GM10248 (cell line): ENCODE results near the gene IFIT3.

Source experiments
- CTCF ChIA-PET: fragments of 300-600 bp; sonication (Branson Sonifier 250); formaldehyde crosslinking; extraction: SDS; loops from one replicate; lab custom pipeline; 2021; ENCODE audit warnings: antibody characterized with exemption; lab: Yijun Ruan, JAX
- POLR2A ChIA-PET: fragments of 350-650 bp; sonication (Branson Sonifier 250); formaldehyde crosslinking; extraction: SDS; loops from one replicate; lab custom pipeline; 2020; ENCODE audit warnings: antibody characterized with exemption; lab: Yijun Ruan, JAX
- DNase-seq: peaks from one replicate; pipeline ENCODE4 v3.0.0; 2012; ENCODE audit errors: extremely low spot score
- CTCF ChIP-seq: IDR thresholded peaks from 2 replicates; pipeline ENCODE4 v1.5.1; 2012; ENCODE audit warnings: mild to moderate bottlenecking, low read depth; ENCODE audit errors: extremely low read depth, missing control alignments, control extremely low read depth

The IFIT3 gene

GRCh38 chr10:89306434-89307268, 21.1 kb upstream of the IFIT3 start:
- TF ChIP-seq CTCF: no peak
- no peak for DNase-seq
- ChIA-PET POLR2A (no interaction called here), CTCF (interaction anchor here (0.9 to 1.4 kb wide), 3 partner anchors 9 to 63 kb away, joined by 3 to 4 read pairs (median 4); no protein-coding TSS in a partner anchor)

GRCh38 chr10:89307269-89307577, 20.6 kb upstream of the IFIT3 start:
- CTCF ChIA-PET: interaction anchor here (0.9 kb wide), 2 partner anchors 8 to 62 kb away, joined by 3 to 4 read pairs; no protein-coding TSS in a partner anchor
- no peak for DNase-seq
- POLR2A ChIA-PET: no interaction called here

GRCh38 chr10:89308266-89308665, 19.5 kb upstream of the IFIT3 start:
- POLR2A ChIA-PET: no interaction called here
- TF ChIP-seq CTCF: no peak
- DNase-seq: no peak
- CTCF ChIA-PET: interaction anchor here (0.8 to 2.8 kb wide), 3 partner anchors 9 to 61 kb away, joined by 3 to 8 read pairs (median 3); partner anchors contain the start of gene IFIT3

More at GRCh38 chr10:89307269-89307577, 20.6 kb upstream of the IFIT3 start:
- TF ChIP-seq CTCF: no peak

- POLR2A ChIA-PET: no interaction called here
- no peak for TF ChIP-seq CTCF
- CTCF ChIA-PET: interaction anchor here (0.8 to 2.8 kb wide), 3 partner anchors 9 to 61 kb away, joined by 3 to 8 read pairs (median 3); partner anchors contain the start of gene IFIT3
- DNase-seq: no peak
These were observed 19.1 kb upstream of the IFIT3 start for GRCh38 chr10:89308736-89309135.

- no peak for DNase-seq
- ChIA-PET CTCF (interaction anchor here (0.8 to 2.8 kb wide), 5 partner anchors 8 to 60 kb away, joined by 3 to 8 read pairs (median 3); partner anchors contain the start of genes IFIT2 and IFIT3), POLR2A (no interaction called here)
- no peak for TF ChIP-seq CTCF
These were observed 18.4 kb upstream of the IFIT3 start for GRCh38 chr10:89309156-89310055.
